Esophagus squamous epithelium (tissue), 4 donors: Measurements from ENCODE around the gene FAAP20.

Experiments
- POLR2A ChIP-seq, 4 donors: fragments of 450-650 bp; IDR thresholded peaks; one replicate each; pipeline ENCODE4 v1.6.1; 2017; ENCODE audit warnings: antibody characterized with exemption in 4 of 4, mild to moderate bottlenecking in 4 of 4, moderate library complexity in 3 of 4
- TF ChIP-seq, protein P1 (sequence below), 6 experiments: fragments of 450-650 bp in 4 of 6; fragments of 200-600 bp in 2 of 6; sonication (generic) in 2 of 6; IDR thresholded peaks; one replicate each; pipeline ENCODE4 v1.5.1; 2016 to 2019; ENCODE audit warnings: antibody characterized with exemption in 6 of 6, mild to moderate bottlenecking in 4 of 6, moderate library complexity in 4 of 6

- TF ChIP-seq, protein P1, sequence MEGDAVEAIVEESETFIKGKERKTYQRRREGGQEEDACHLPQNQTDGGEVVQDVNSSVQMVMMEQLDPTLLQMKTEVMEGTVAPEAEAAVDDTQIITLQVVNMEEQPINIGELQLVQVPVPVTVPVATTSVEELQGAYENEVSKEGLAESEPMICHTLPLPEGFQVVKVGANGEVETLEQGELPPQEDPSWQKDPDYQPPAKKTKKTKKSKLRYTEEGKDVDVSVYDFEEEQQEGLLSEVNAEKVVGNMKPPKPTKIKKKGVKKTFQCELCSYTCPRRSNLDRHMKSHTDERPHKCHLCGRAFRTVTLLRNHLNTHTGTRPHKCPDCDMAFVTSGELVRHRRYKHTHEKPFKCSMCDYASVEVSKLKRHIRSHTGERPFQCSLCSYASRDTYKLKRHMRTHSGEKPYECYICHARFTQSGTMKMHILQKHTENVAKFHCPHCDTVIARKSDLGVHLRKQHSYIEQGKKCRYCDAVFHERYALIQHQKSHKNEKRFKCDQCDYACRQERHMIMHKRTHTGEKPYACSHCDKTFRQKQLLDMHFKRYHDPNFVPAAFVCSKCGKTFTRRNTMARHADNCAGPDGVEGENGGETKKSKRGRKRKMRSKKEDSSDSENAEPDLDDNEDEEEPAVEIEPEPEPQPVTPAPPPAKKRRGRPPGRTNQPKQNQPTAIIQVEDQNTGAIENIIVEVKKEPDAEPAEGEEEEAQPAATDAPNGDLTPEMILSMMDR (IDR thresholded peaks at IDR 0.05) = no peak
- no peak for TF ChIP-seq POLR2A (IDR thresholded peaks at IDR 0.05)
Measured at GRCh38 chr1:2239384-2239985, 44.9 kb upstream of the FAAP20 start.
